Lower leg skin (tissue), 4 donors: ENCODE results near the gene ABCC12. TPM values are rescaled to one million over a fixed set of nuclear protein-coding genes. Genes with fewer than 3 reads are reported as not detected.
A peak's percentile ranks its signal among the peaks of the same experiment; 100 is the strongest.
"Not testable (repeated sequence)": the region's sequence is repeated elsewhere in the genome, so short reads cannot be mapped to it uniquely, and the experiment has no call there.

ENCODE experiments used
- DNase-seq, 2 donors: peaks; one replicate each; pipeline ENCODE4 v3.0.0-alpha.2; 2019; ENCODE audit warnings: low spot score in 2 of 2
- H3K4me3 ChIP-seq: fragments of 200-600 bp; sonication (generic); 2 replicates; pipeline ENCODE4 v1.5.1; 2017; ENCODE audit warnings: mild to moderate bottlenecking, low read depth; ENCODE audit not compliant: poor library complexity, severe bottlenecking
- POLR2A ChIP-seq, 2 donors: fragments of 450-650 bp; IDR thresholded peaks; one replicate each; pipeline ENCODE4 v1.6.1; 2016 to 2017; ENCODE audit warnings: antibody characterized with exemption in 2 of 2, mild to moderate bottlenecking in 1 of 2, moderate library complexity in 1 of 2
- WGBS, 2 donors: methylation state at CpG; one replicate each; pipeline ENCODE4 v1.1.5; 2018; 5-methylcytosine and 5-hydroxymethylcytosine counted together
- intact Hi-C: fragments of 100-400 bp; cut with DNase I; formaldehyde crosslinking; loops from one replicate; pipeline ENCODE4 v1.15.0; 2023; ENCODE audit warnings: low total_unique reads
- total RNA-seq, 4 donors: library from RNA; depleted of rRNA; stranded (reverse); fragments of >200 nt; gene quantifications; one replicate each; pipeline ENCODE4 v1.1.0, GENCODE V29; 2016
- TF ChIP-seq, protein P1 (sequence below), 3 donors: fragments of 450-650 bp; IDR thresholded peaks; one replicate each; pipeline ENCODE4 v1.5.1; 2016; ENCODE audit warnings: antibody characterized with exemption in 3 of 3, mild to moderate bottlenecking in 3 of 3, moderate library complexity in 2 of 3

Gene ABCC12
- total RNA-seq, 4 donors from 2014 or later, result 0.16 TPM; not detected in 3

DNA sequence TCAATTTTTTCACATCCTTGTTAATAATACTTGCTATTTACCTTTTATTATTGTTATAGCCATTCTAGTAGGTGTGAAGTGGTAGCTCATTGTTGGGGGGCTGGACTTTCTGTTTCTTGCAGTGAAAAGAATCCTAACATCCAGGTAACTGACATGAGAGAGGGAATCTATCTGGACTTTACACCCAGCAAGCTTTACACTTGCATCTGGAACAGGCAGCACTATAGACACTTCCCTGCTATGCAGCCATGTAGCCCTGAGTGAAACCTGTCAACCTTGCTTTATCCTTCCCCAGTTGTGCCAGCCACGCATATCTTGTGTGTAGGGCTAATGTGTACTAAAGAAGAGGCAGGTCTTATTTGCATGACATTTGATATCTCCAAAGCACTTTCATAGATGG, 16.9 kb upstream of the ABCC12 start:
- H3K4me3 ChIP-seq, result no peak overlapping the region
- no peak for DNase-seq
- WGBS, 2 donors, result 44 to 74% methylated on average over 1 of the region's 1 CpG
- intact Hi-C loops, result loop anchor here (5.0 kb wide), 1 partner anchor 125 kb away; no protein-coding TSS in a partner anchor
- TF ChIP-seq POLR2A (IDR thresholded peaks at IDR 0.05), result no peak
- TF ChIP-seq, protein P1, sequence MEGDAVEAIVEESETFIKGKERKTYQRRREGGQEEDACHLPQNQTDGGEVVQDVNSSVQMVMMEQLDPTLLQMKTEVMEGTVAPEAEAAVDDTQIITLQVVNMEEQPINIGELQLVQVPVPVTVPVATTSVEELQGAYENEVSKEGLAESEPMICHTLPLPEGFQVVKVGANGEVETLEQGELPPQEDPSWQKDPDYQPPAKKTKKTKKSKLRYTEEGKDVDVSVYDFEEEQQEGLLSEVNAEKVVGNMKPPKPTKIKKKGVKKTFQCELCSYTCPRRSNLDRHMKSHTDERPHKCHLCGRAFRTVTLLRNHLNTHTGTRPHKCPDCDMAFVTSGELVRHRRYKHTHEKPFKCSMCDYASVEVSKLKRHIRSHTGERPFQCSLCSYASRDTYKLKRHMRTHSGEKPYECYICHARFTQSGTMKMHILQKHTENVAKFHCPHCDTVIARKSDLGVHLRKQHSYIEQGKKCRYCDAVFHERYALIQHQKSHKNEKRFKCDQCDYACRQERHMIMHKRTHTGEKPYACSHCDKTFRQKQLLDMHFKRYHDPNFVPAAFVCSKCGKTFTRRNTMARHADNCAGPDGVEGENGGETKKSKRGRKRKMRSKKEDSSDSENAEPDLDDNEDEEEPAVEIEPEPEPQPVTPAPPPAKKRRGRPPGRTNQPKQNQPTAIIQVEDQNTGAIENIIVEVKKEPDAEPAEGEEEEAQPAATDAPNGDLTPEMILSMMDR (IDR thresholded peaks at IDR 0.05), result no peak

DNA sequence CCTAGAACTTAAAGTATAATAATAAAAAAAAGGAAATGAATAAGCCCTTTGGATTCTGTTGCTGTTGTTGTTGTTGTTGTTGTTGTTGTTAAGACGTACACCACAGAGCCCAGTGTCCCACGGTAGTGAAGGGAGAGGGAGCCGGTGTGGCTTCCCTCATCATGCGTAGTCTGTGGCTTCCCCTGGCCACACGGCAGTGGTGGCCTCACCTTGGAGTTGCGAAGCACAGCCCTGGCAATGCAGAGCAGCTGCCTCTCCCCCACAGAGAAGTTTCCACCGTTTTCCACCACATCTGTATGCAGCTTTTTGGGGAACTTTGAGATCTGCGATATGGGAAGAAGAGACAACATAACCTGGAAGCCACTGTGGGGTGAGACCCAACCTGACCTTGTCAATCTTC, 14.1 kb upstream of the ABCC12 start:
- intact Hi-C loops, result loop anchor here (5.0 kb wide), 1 partner anchor 123 kb away; no protein-coding TSS in a partner anchor
- no peak overlapping the region for H3K4me3 ChIP-seq

DNA sequence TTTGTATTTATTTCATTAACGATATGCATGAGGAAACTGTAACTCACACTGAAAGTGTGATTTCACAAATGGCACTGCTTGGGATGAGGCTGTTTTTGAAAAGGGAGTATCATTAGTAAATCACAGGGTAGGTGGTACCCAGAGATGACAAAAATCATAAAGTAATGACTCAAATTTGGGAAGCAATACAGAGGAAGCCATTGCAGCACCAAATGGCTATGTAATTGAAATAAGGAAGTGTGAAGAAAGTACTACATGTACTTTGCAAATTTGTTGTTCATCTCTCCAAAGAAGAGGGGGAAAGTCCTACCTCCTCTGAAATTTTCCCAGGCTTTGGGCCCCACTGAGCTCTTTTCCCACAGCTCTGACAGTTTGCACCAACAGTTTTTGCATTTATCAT, 12.3 kb upstream of the ABCC12 start:
- H3K4me3 ChIP-seq, result no peak overlapping the region
- TF ChIP-seq, protein P1 (IDR thresholded peaks at IDR 0.05), result no peak
- TF ChIP-seq POLR2A (IDR thresholded peaks at IDR 0.05), result no peak
- WGBS, 2 donors, result 73 to 74% methylated on average over 1 of the region's 1 CpG
- DNase-seq, result no peak
- intact Hi-C loops, result no loop called here

More for the DNA sequence above, 14.1 kb upstream of the ABCC12 start:
- no peak for DNase-seq
- 78 to 80% methylated on average over 8 of the region's 8 CpGs for WGBS, 2 donors
- no peak for TF ChIP-seq POLR2A (IDR thresholded peaks at IDR 0.05)
- TF ChIP-seq, protein P1 (IDR thresholded peaks at IDR 0.05), result no peak

DNA sequence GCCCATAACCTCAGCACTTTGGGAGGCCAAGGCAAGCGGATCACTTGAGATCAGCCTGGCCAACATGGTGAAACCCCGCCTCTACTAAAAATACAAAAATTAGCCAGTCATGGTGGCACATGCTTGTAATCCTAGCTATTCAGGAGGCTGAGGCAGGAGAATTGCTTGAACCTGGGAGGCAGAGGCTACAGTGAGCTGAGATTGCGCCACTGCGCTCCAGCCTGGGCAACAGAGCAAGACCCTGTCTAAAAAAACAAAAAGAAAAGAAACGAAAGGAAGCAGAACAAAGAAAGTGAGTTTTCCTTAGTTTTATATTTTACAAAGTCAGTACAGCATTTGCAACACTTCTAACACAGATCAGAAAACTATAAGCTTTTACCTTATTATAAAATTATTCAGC, 10.8 kb upstream of the ABCC12 start:
- H3K4me3 ChIP-seq, DNase-seq, intact Hi-C loops: not testable (repeated sequence)
- 85 to 93% methylated on average over 5 of the region's 5 CpGs for WGBS, 2 donors

DNA sequence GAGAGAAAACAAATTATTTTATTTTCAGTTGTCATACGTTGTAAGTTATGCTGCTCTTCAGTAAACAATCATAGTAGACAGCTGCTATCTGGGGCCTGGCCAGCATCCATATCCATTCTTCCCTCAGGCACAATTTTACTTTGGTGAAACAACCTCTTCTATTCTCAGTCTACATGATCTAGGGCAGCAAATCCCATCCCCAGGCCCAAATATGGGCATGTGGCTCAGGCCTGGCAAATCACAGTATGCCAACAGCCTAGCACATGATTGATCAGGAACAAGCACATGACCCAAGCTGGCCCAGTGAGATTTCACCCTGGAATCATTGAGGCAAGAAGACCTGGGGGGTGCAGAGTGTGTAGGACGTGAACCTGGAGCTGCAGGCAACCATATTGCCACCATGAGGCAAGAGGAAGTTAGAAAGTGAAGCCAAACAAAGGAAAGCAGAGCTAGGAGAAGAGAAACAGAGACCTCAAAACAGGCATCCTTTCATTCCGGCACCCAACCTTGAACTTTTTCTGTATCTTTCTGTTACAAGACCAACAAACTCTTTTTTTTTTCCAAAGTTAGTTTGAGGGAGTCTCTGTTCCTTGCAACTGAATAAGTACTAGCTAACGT, 10.3 kb upstream of the ABCC12 start:
- no peak overlapping the region for H3K4me3 ChIP-seq
- TF ChIP-seq, protein P1 (IDR thresholded peaks at IDR 0.05), result no peak
- TF ChIP-seq POLR2A (IDR thresholded peaks at IDR 0.05), result no peak
- 75 to 79% methylated on average over 4 of the region's 4 CpGs for WGBS, 2 donors
- DNase-seq, result no peak
- intact Hi-C loops, result no loop called here

DNA sequence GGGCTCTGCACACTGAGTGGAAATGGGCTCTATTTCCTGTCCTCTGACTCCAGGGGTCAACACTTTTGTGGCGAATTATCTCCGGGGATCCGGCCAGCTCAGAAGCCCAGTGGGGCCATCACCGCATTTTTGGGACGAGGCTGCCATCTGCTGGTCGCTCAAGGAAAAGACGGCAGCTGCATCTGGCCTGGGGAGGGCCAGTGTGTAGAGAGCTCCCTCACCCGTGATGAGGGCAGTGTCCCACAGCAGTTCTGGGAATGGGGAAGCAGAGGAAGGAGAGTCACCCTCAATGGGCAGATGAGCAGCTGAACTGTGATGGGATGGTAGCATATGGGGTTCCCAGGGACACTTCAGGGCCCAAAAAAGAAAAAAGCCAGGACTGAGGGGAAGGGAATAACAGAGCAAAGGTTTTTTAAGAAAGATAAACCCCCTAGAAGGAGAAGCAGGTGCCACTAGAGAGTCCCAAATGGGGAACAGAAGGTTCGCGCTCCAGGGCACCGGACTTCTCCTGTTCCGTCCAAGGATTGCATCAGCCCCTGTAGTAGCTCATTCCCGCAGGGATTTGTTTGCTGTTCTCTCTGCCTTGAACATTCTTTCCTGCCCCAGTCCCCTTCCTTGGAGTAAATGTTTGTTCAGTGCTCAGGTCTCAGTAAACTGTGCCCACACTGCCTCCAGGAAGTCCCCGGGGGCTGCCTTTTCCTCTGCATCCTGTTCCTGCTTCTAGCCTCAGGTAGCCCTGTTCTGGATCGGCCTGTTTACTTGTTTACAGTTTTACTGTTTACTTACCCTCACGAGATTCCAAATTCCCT, 9.3 kb upstream of the ABCC12 start:
- intact Hi-C loops, result no loop called here
- 27 to 36% methylated on average over 16 of the region's 16 CpGs for WGBS, 2 donors
- H3K4me3 ChIP-seq, result no peak overlapping the region
- TF ChIP-seq POLR2A (IDR thresholded peaks at IDR 0.05), result no peak
- TF ChIP-seq, protein P1 (IDR thresholded peaks at IDR 0.05), result peak in 1 of 3 donors; percentile 53
- peak; percentile 64 to 94 for DNase-seq
